Measurements from ENCODE around the gene HAVCR2. TPM values are rescaled to one million over a fixed set of nuclear protein-coding genes. Genes with fewer than 3 reads are reported as not detected.

Gene HAVCR2
- total and polyA plus RNA-seq, 10 of the 15 experiments (the other 5 are each of a cell fraction or from before 2014, with no cell fraction given), result 5.2 to 7.5 (median 6.9) TPM

GRCh38 chr5:157088342-157088990, 20.4 kb downstream of the HAVCR2 start:
- TF ChIP-seq JUND (IDR thresholded peaks at IDR 0.05; ENCODE audit: low read depth, low read length), result no peak
- no peak; the same call in 1 of the 2 replicates for TF ChIP-seq ATF2 (IDR thresholded peaks at IDR 0.05; ENCODE audit: low read length)
- TF ChIP-seq FOXM1 (IDR thresholded peaks at IDR 0.05; ENCODE audit: low read depth, low read length), result no peak
- no peak for TF ChIP-seq NKRF (conservative IDR thresholded peaks at IDR 0.05)
- no peak for TF ChIP-seq E2F8 (IDR thresholded peaks at IDR 0.05; ENCODE audit: low read depth, partially characterized antibody)
- no peak for TF ChIP-seq FOS (IDR thresholded peaks at IDR 0.05; ENCODE audit: borderline replicate concordance, extremely low read depth, insufficient read length)
- no peak for TF ChIP-seq IRF3 (IDR thresholded peaks at IDR 0.05)
- TF ChIP-seq ZNF217 (IDR thresholded peaks at IDR 0.05), result no peak
- TF ChIP-seq ATF7 (IDR thresholded peaks at IDR 0.05; ENCODE audit: low read depth), result no peak
- no peak for TF ChIP-seq JUNB (IDR thresholded peaks at IDR 0.05)
- TF ChIP-seq MTA2 (IDR thresholded peaks at IDR 0.05; ENCODE audit: low read depth), result no peak
- no peak for TF ChIP-seq ZZZ3 (IDR thresholded peaks at IDR 0.05; ENCODE audit: control insufficient read depth, insufficient read length, low read depth)
- no peak for TF ChIP-seq HSF1 (IDR thresholded peaks at IDR 0.05; ENCODE audit: low read depth, low read length)
- no peak for TF ChIP-seq NFYB (IDR thresholded peaks at IDR 0.05; ENCODE audit: insufficient read depth, low read depth, low read length)
- WGBS (ENCODE audit: insufficient coverage, insufficient replicate concordance, low lambda C conversion rate, missing lambda C conversion rate), result 4% methylated on average over 3 of the region's 3 CpGs
- SMC1A ChIA-PET (ENCODE audit: uncharacterized antibody, unreplicated experiment), result interaction anchor here (1.0 to 2.0 kb wide), 2 partner anchors 11 to 42 kb away, joined by 4 to 5 read pairs; no protein-coding TSS in a partner anchor

More at GRCh38 chr5:157088342-157088990, 20.4 kb downstream of the HAVCR2 start:
- POLR2A ChIA-PET, result interaction anchor here (0.6 to 0.8 kb wide), 2 partner anchors 13 to 14 kb away, joined by 3 read pairs; no protein-coding TSS in a partner anchor
- no TSS peak for BruUV-seq (replicated peaks)
- Histone ChIP-seq H3K4me1 (ENCODE audit: control insufficient read depth, insufficient read depth, low read length) (peaks cover 7% of the 10 kb centered on the region), H3K9ac (ENCODE audit: control insufficient read depth, insufficient read depth, low read length) (no peak overlapping the region), H3K4me3 (no peak overlapping the region), H3K27me3 (replicated peaks in 1 of 2; ENCODE audit: control insufficient read depth in 2 of 2, insufficient read depth in 2 of 2, low read length in 1 of 2) (no peaks in the 10 kb centered on the region), H3K27ac (ENCODE audit: control insufficient read depth, insufficient read depth) (peak overlapping the region; percentile 67), H4K20me1 (ENCODE audit: control insufficient read depth, insufficient read depth) (no peaks in the 10 kb centered on the region), H3K79me2 (ENCODE audit: control insufficient read depth, insufficient read depth, low read length) (no peaks in the 10 kb centered on the region), H3K36me3 (ENCODE audit: control insufficient read depth in 2 of 2, insufficient read depth in 2 of 2, low read length in 1 of 2) (no peaks in the 10 kb centered on the region; a peak in 1 of 4 replicates), H2AFZ (ENCODE audit: control insufficient read depth, low read depth, low read length) (peak overlapping the region; percentile 68), H3K9me3 (replicated peaks; ENCODE audit: control insufficient read depth, insufficient read depth, low read length) (no peaks in the 10 kb centered on the region; the same call in 2 of the 3 replicates), H3K4me2 (ENCODE audit: control insufficient read depth, insufficient read depth) (peak overlapping the region; percentile 11; the same call in 1 of the 2 replicates)
- intact Hi-C loops (cut with micrococcal nuclease; ENCODE audit: unreplicated experiment), result no loop called here
- DNase-seq (ENCODE audit: low read depth, low spot score) (no peak), ATAC-seq (peak; percentile 74), FAIRE-seq (peak; percentile 57)
- in situ Hi-C loops (cut with MboI), result no loop called here
- RAD21 ChIA-PET (ENCODE audit: unreplicated experiment), result interaction anchor here (1.1 to 1.2 kb wide), 3 partner anchors 20 to 28 kb away, joined by 4 to 6 read pairs (median 4); partner anchors contain the start of gene HAVCR2
- CTCF ChIA-PET, result interaction anchor here (0.6 to 0.9 kb wide), 3 partner anchors 11 to 43 kb away, joined by 3 read pairs; no protein-coding TSS in a partner anchor

Measured in GM12878 (cell line).